A673 (cell line): ENCODE measurements around the gene CHAD.

Experiments used
- EZH2 ChIP-seq: fragments of 200-600 bp; sonication (generic); IDR thresholded peaks from 2 replicates; pipeline ENCODE4 v1.6.1; 2017; ENCODE audit warnings: borderline replicate concordance, low read depth, mild to moderate bottlenecking, mixed read lengths, antibody characterized with exemption, low read length; ENCODE audit not compliant: poor library complexity, severe bottlenecking
- TF ChIP-seq, protein P1 (sequence below): fragments of 300-800, 200-600 bp; sonication (generic); conservative IDR thresholded peaks from 2 replicates; pipeline ENCODE4 v1.5.1; 2017; ENCODE audit warnings: low read depth, mild to moderate bottlenecking, antibody characterized with exemption, low read length, moderate library complexity, mixed read lengths

DNA sequence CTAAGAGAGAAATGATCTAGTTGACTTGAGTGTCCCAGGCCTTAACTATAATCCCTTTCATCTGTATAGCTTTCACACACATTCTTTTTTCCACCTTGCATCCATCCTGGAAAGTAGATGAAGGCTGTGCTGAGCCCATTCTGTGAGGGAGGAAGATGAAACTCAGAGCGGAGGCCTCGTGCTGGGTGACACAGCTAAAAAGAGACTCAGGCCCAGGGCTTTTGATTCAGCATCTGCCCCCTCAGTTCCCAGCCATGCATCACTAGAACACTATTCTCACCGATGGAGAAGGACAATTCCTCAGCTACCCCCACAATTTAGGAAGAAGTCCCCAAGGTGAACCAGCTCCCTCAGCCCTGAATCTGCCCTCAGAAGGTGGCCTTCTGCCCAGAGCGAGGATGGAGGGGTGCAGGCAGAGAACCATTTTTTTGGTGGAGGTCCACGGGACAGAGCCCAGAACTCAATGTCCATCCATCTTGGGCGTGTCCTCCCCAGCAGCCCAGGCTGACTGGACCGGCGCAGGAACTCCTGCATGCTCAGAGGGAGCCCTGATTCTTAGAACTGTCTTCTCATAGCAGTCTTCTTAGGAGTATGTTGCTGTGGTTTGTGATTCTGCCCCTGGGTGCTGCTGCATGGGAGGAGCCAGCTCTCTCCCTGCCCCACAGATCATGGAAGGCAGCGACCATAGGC is 33.8 kb upstream of the CHAD start:
- TF ChIP-seq, protein P1, sequence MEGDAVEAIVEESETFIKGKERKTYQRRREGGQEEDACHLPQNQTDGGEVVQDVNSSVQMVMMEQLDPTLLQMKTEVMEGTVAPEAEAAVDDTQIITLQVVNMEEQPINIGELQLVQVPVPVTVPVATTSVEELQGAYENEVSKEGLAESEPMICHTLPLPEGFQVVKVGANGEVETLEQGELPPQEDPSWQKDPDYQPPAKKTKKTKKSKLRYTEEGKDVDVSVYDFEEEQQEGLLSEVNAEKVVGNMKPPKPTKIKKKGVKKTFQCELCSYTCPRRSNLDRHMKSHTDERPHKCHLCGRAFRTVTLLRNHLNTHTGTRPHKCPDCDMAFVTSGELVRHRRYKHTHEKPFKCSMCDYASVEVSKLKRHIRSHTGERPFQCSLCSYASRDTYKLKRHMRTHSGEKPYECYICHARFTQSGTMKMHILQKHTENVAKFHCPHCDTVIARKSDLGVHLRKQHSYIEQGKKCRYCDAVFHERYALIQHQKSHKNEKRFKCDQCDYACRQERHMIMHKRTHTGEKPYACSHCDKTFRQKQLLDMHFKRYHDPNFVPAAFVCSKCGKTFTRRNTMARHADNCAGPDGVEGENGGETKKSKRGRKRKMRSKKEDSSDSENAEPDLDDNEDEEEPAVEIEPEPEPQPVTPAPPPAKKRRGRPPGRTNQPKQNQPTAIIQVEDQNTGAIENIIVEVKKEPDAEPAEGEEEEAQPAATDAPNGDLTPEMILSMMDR = no peak
- TF ChIP-seq EZH2 = no peak
